ENCODE results near the gene NRTN. TPM values are rescaled to one million over a fixed set of nuclear protein-coding genes. Genes with fewer than 3 reads are reported as not detected.

Gene NRTN
- total and polyA plus RNA-seq, 2 of the 4 experiments (the other 2 are of a cell fraction), result 0.17 to 0.18 TPM

DNA sequence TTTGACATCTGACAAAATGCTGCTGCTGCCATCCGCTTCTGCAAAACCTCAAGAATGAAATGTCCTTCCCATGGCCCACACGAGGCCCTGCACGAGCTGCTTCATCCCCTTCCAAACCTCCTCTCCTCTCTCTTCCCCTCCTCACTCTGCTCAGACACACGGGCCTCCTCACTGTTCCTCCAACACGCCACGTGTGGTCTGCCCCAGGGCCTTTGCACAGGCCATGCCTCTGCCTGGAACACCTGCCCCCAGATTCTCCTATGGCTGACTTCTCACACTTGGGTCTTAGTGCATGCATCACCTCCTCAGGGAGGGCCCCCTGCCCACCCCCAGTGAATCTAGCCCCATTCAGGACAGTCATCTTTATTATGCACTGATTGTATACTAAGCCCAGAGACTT is 15.9 kb downstream of the NRTN start:
- no peak overlapping the region for H4K8ac ChIP-seq (ENCODE audit: low read depth in 2 of 2, low read length in 2 of 2)
- no peak overlapping the region for H3K18ac ChIP-seq (ENCODE audit: low read depth, low read length)
- H3K79me1 ChIP-seq (ENCODE audit: low read depth in 1 of 2, low read length in 2 of 2), result no peaks in the 10 kb centered on the region
- no peak overlapping the region for H4K91ac ChIP-seq (ENCODE audit: insufficient read depth, low read depth, low read length)
- H3K14ac ChIP-seq (replicated peaks; ENCODE audit: low read depth, low read length), result no peak overlapping the region
- dilution Hi-C loops (cut with HindIII; ENCODE audit: low sequenced_read_pairs, unreplicated experiment) (no loop called here), in situ Hi-C loops (cut with MboI; ENCODE audit: low sequenced_read_pairs) (no loop called here), intact Hi-C loops (cut with micrococcal nuclease) (no loop called here)
- H2BK120ac ChIP-seq (ENCODE audit: low read depth, low read length), result no peak overlapping the region
- WGBS, 2 experiments (ENCODE audit: extremely low coverage in 2 of 2, insufficient read length in 1 of 2), result 44% methylated on average over 6 of the region's 6 CpGs; no CpG with 5 or more reads in 1 of the 2 experiments
- ChIA-PET POLR2A (ENCODE audit: unreplicated experiment) (no interaction called here), CTCF (interaction anchor here (0.6 kb wide), 1 partner anchor 20 kb away, joined by 3 read pairs; no protein-coding TSS in a partner anchor)
- no peak overlapping the region for H3K56ac ChIP-seq (ENCODE audit: extremely low read depth, insufficient read depth, low read length)
- H3K9me1 ChIP-seq (ENCODE audit: insufficient read depth, low read length), result no peaks in the 10 kb centered on the region
- DNase-seq (no peak), ATAC-seq (ENCODE audit: low read depth) (no peak)
- peak overlapping the region; percentile 11 for H2AFZ ChIP-seq (replicated peaks; ENCODE audit: low read length, poor library complexity)
- H3K27ac ChIP-seq (ENCODE audit: insufficient read depth, low read length), result no peak overlapping the region
- no peak overlapping the region for H3K4ac ChIP-seq (ENCODE audit: low read depth, low read length)
- TF ChIP-seq MXI1 (IDR thresholded peaks at IDR 0.05; ENCODE audit: borderline replicate concordance, low read depth, low read length) (no peak), CHD1 (IDR thresholded peaks at IDR 0.05; ENCODE audit: low read depth, low read length) (no peak), POLR2A (IDR thresholded peaks at IDR 0.05; ENCODE audit: low read depth, low read length) (no peak), CTCF (conservative IDR thresholded peaks at IDR 0.05; ENCODE audit: low read depth, low read length) (no peak), MAFK (IDR thresholded peaks at IDR 0.05; ENCODE audit: low read depth, low read length) (no peak), CEBPB (IDR thresholded peaks at IDR 0.05; ENCODE audit: low read depth, low read length) (no peak), RCOR1 (IDR thresholded peaks at IDR 0.05; ENCODE audit: insufficient replicate concordance, low read length) (no peak), RAD21 (IDR thresholded peaks at IDR 0.05; ENCODE audit: low read length) (no peak), NFE2L2 (IDR thresholded peaks at IDR 0.05; ENCODE audit: low read depth, low read length) (no peak), MAZ (IDR thresholded peaks at IDR 0.05; ENCODE audit: borderline replicate concordance, low read depth, low read length) (no peak), RFX5 (IDR thresholded peaks at IDR 0.05; ENCODE audit: low read depth, low read length) (no peak), BHLHE40 (IDR thresholded peaks at IDR 0.05; ENCODE audit: low read depth, low read length) (no peak), FOS (IDR thresholded peaks at IDR 0.05; ENCODE audit: low read depth, low read length) (no peak), SMC3 (IDR thresholded peaks at IDR 0.05; ENCODE audit: low read depth, low read length) (no peak)
- TF ChIP-seq, protein P1, sequence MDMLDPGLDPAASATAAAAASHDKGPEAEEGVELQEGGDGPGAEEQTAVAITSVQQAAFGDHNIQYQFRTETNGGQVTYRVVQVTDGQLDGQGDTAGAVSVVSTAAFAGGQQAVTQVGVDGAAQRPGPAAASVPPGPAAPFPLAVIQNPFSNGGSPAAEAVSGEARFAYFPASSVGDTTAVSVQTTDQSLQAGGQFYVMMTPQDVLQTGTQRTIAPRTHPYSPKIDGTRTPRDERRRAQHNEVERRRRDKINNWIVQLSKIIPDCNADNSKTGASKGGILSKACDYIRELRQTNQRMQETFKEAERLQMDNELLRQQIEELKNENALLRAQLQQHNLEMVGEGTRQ (IDR thresholded peaks at IDR 0.05; ENCODE audit: low read depth, low read length), result no peak
- TF ChIP-seq, protein P2, sequence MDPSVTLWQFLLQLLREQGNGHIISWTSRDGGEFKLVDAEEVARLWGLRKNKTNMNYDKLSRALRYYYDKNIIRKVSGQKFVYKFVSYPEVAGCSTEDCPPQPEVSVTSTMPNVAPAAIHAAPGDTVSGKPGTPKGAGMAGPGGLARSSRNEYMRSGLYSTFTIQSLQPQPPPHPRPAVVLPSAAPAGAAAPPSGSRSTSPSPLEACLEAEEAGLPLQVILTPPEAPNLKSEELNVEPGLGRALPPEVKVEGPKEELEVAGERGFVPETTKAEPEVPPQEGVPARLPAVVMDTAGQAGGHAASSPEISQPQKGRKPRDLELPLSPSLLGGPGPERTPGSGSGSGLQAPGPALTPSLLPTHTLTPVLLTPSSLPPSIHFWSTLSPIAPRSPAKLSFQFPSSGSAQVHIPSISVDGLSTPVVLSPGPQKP (IDR thresholded peaks at IDR 0.05; ENCODE audit: borderline replicate concordance, low read depth, low read length), result no peak
- H4K20me1 ChIP-seq (ENCODE audit: insufficient read depth, low read length), result no peaks in the 10 kb centered on the region; the same call in 1 of the 2 replicates
- no peaks in the 10 kb centered on the region for H3K36me3 ChIP-seq (ENCODE audit: control insufficient read depth, insufficient read depth, low read length)
- H2BK5ac ChIP-seq (ENCODE audit: low read depth, low read length, poor library complexity, severe bottlenecking), result no peak overlapping the region
- H3K4me2 ChIP-seq (ENCODE audit: low read depth, low read length), result no peak overlapping the region
- H3K27me3 ChIP-seq (ENCODE audit: control insufficient read depth, insufficient read depth, low read length), result peaks cover 7% of the 10 kb centered on the region; the same call in 1 of the 2 replicates
- no TSS peak for BruUV-seq (replicated peaks)
- H3K23ac ChIP-seq (ENCODE audit: low read depth, low read length), result no peak overlapping the region
- no peak overlapping the region for H2BK20ac ChIP-seq (ENCODE audit: low read depth, low read length)
- H4K5ac ChIP-seq (ENCODE audit: low read depth, low read length), result no peak overlapping the region
- no peak overlapping the region for H2AK5ac ChIP-seq (ENCODE audit: low read depth, low read length)
- peaks cover 5% of the 10 kb centered on the region for H3K4me1 ChIP-seq (ENCODE audit: control insufficient read depth, insufficient read depth, low read length)
- no peak overlapping the region for H3K9ac ChIP-seq (ENCODE audit: low read depth, low read length)
- no peaks in the 10 kb centered on the region for H3K9me3 ChIP-seq (ENCODE audit: control insufficient read depth, insufficient read depth, low read length)
- H2BK15ac ChIP-seq (ENCODE audit: low read depth, low read length), result no peak overlapping the region
- H2AK9ac ChIP-seq (replicated peaks; ENCODE audit: low read depth, low read length, poor library complexity), result no peak overlapping the region
- H3K4me3 ChIP-seq (ENCODE audit: insufficient read depth, low read depth, low read length), result no peak overlapping the region

Measured in IMR-90 (cell line).